IMR-90 (cell line): ENCODE data around the gene SENP6.

Experiments used
- BHLHE40 ChIP-seq: fragments of 150-350 bp; IDR thresholded peaks from 2 replicates; pipeline ENCODE4 v1.6.1; 2016; ENCODE audit warnings: mild to moderate bottlenecking, low read depth, low read length
- CEBPB ChIP-seq: IDR thresholded peaks from 2 replicates; pipeline ENCODE4 v1.6.1; 2012; ENCODE audit warnings: low read depth, low read length, improper control_type of control experiment
- FOS ChIP-seq: fragments of 150-350 bp; IDR thresholded peaks from 2 replicates; pipeline ENCODE4 v1.6.1; 2016; ENCODE audit warnings: low read depth, low read length
- MAFK ChIP-seq: IDR thresholded peaks from 2 replicates; pipeline ENCODE4 v1.6.1; 2012; ENCODE audit warnings: low read depth, low read length, improper control_type of control experiment
- MXI1 ChIP-seq: IDR thresholded peaks from 2 replicates; pipeline ENCODE4 v1.6.1; 2012; ENCODE audit warnings: low read depth, mild to moderate bottlenecking, low read length, moderate library complexity, borderline replicate concordance
- POLR2A ChIP-seq: IDR thresholded peaks from 2 replicates; pipeline ENCODE4 v1.6.1; 2012; ENCODE audit warnings: mild to moderate bottlenecking, low read depth, low read length
- RAD21 ChIP-seq: IDR thresholded peaks from 2 replicates; pipeline ENCODE4 v1.6.1; 2012; ENCODE audit warnings: low read length, improper control_type of control experiment
- RCOR1 ChIP-seq: IDR thresholded peaks from 2 replicates; pipeline ENCODE4 v1.6.1; 2012; ENCODE audit warnings: mild to moderate bottlenecking, low read length, improper control_type of control experiment; ENCODE audit not compliant: insufficient replicate concordance
- RFX5 ChIP-seq: IDR thresholded peaks from 2 replicates; pipeline ENCODE4 v1.8.0; 2012; ENCODE audit warnings: low read depth, mild to moderate bottlenecking, low read length, moderate library complexity
- SMC3 ChIP-seq: fragments of 150-350 bp; IDR thresholded peaks from 2 replicates; pipeline ENCODE4 v1.6.1; 2016; ENCODE audit warnings: low read depth, mild to moderate bottlenecking, antibody characterized with exemption, low read length, moderate library complexity
- TF ChIP-seq, protein P1 (sequence below): conservative IDR thresholded peaks from 2 replicates; pipeline ENCODE4 v1.5.1; 2012; ENCODE audit warnings: mild to moderate bottlenecking, low read depth, low read length, improper control_type of control experiment
- TF ChIP-seq, protein P2 (sequence below): fragments of 150-350 bp; IDR thresholded peaks from 2 replicates; pipeline ENCODE4 v1.6.1; 2017; ENCODE audit warnings: mild to moderate bottlenecking, antibody characterized with exemption, low read length, low read depth

DNA sequence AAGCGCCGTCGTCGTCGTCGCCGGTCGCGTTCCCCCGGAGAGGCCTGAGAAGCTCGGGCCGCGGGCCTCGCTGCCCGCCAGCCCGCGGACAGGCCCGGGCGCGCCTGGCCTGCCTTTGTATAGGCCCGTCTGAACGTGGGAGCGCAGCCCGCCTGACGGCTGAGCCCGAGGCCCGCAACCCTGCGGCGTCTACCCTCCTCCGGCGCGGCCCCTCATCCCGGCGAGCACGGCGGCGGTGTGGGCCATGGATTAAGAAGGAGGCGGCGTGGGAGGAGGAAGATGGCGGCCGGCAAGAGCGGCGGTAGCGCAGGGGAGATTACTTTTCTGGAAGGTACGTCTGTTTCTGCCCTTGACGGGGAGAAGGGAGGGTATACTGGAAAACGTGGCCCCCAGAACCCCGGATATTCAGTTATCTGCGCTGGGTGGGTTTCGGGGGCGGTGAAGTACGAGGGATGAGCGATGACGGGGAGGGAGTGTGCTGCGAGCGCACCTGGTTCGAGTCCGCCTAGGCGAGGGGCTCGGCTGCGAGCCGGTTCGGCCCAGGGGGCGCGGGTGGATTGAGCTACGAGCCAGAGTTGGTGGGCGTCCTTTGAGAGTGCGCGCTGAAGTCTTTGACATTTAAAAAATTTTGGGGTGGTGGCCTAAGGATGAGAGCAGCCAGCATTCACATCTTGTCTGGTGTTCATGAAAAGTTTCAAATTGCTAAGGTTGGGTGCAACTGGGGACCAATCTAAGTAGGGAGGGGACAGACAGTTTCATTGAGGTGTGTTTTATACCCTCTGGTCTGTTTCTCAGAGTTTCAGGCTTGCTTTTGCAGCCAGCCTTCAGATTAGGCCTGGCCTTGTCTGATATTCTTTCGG lies 796 bp downstream of the SENP6 start:
- TF ChIP-seq, protein P1, sequence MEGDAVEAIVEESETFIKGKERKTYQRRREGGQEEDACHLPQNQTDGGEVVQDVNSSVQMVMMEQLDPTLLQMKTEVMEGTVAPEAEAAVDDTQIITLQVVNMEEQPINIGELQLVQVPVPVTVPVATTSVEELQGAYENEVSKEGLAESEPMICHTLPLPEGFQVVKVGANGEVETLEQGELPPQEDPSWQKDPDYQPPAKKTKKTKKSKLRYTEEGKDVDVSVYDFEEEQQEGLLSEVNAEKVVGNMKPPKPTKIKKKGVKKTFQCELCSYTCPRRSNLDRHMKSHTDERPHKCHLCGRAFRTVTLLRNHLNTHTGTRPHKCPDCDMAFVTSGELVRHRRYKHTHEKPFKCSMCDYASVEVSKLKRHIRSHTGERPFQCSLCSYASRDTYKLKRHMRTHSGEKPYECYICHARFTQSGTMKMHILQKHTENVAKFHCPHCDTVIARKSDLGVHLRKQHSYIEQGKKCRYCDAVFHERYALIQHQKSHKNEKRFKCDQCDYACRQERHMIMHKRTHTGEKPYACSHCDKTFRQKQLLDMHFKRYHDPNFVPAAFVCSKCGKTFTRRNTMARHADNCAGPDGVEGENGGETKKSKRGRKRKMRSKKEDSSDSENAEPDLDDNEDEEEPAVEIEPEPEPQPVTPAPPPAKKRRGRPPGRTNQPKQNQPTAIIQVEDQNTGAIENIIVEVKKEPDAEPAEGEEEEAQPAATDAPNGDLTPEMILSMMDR = no peak
- no peak for TF ChIP-seq BHLHE40
- TF ChIP-seq RAD21 = no peak
- peak; percentile 14; the same call in 1 of the 2 replicates for TF ChIP-seq MXI1
- no peak; the same call in 1 of the 2 replicates for TF ChIP-seq POLR2A
- no peak for TF ChIP-seq RCOR1
- TF ChIP-seq FOS = no peak
- TF ChIP-seq SMC3 = no peak
- no peak for TF ChIP-seq RFX5
- no peak for TF ChIP-seq MAFK
- TF ChIP-seq CEBPB = no peak
- TF ChIP-seq, protein P2, sequence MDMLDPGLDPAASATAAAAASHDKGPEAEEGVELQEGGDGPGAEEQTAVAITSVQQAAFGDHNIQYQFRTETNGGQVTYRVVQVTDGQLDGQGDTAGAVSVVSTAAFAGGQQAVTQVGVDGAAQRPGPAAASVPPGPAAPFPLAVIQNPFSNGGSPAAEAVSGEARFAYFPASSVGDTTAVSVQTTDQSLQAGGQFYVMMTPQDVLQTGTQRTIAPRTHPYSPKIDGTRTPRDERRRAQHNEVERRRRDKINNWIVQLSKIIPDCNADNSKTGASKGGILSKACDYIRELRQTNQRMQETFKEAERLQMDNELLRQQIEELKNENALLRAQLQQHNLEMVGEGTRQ = no peak
